K562 (cell line): ENCODE measurements around the gene PANK2. TPM values are rescaled to one million over a fixed set of nuclear protein-coding genes. Genes with fewer than 3 reads are reported as not detected.

Source experiments
- ATAC-seq: fragments of 200-7000 bp; cut with Tn5 transposase; 3 replicates; pipeline ENCODE4 v1.9.1; 2020; ENCODE audit warnings: moderate library complexity
- BruUV-seq: library from RNA; stranded (reverse); fragments of 400-500 nt; replicated peaks from 2 replicates; lab custom pipeline; 2021; lab: Mats Ljungman, UMichigan
- CTCF ChIA-PET: fragments of 300-600 bp; formaldehyde crosslinking; extraction: SDS; loops from one replicate; lab custom pipeline; 2021; ENCODE audit warnings: low intra/inter-chr PET ratio; lab: Yijun Ruan, JAX
- POLR2A ChIA-PET: fragments of 300-600, 350-650 bp; sonication (Branson Sonifier 250); formaldehyde crosslinking; extraction: SDS; loops from one replicate; lab custom pipeline; 2021; ENCODE audit warnings: antibody characterized with exemption, inconsistent platforms; lab: Yijun Ruan, JAX
- DNase-seq, 4 experiments: peaks; one replicate each; pipeline versions ENCODE4 v3.0.0 to v3.0.0-alpha.2; 2011 to 2018; ENCODE audit warnings: low spot score in 3 of 4, mixed read lengths in 3 of 4; ENCODE audit errors: extremely low read depth in 1 of 4
- FAIRE-seq: peaks from 2 replicates; lab custom pipeline; 2011; peaks lifted over from hg19 to GRCh38; lab: Jason Lieb, UNC
- H2AFZ ChIP-seq: 2 replicates; pipeline ENCODE4 v1.6.0; 2011; ENCODE audit warnings: low read depth, low read length, control low read depth, inconsistent platforms
- H3K27ac ChIP-seq: fragments of 200-600 bp; 3 replicates; pipeline ENCODE4 v1.8.0; 2011; ENCODE audit warnings: low read depth, mild to moderate bottlenecking, control low read depth, inconsistent platforms, low read length, moderate library complexity, mixed read lengths; ENCODE audit errors: extremely low read depth
- H3K27me3 ChIP-seq, 2 experiments: fragments of 300-600 bp in 1 of 2; 2 replicates in 1 of 2; 3 replicates in 1 of 2; pipeline versions ENCODE4 v1.6.0 to v1.8.0; 2011; ENCODE audit warnings: inconsistent platforms in 2 of 2, low read length in 2 of 2, mild to moderate bottlenecking in 1 of 2, mixed read lengths in 1 of 2, moderate library complexity in 1 of 2; ENCODE audit not compliant: control insufficient read depth in 2 of 2, insufficient read depth in 2 of 2
- H3K36me3 ChIP-seq: fragments of 300-600 bp; 3 replicates; pipeline ENCODE4 v1.8.0; 2011; ENCODE audit warnings: mild to moderate bottlenecking, low read length, inconsistent platforms; ENCODE audit not compliant: control insufficient read depth, insufficient read depth
- H3K4me1 ChIP-seq, 2 experiments: fragments of 200-600 bp in 1 of 2; replicated peaks in 1 of 2; 2 replicates in 1 of 2; 3 replicates in 1 of 2; pipeline versions ENCODE4 v1.5.1 to v1.8.0; 2011; ENCODE audit warnings: inconsistent platforms in 2 of 2, low read length in 2 of 2, mild to moderate bottlenecking in 1 of 2, mixed read lengths in 1 of 2, moderate library complexity in 1 of 2; ENCODE audit not compliant: control insufficient read depth in 2 of 2, insufficient read depth in 2 of 2
- H3K4me2 ChIP-seq: 2 replicates; pipeline ENCODE4 v1.6.1; 2011; ENCODE audit warnings: low read length, control low read depth, inconsistent platforms, mixed read lengths; ENCODE audit not compliant: insufficient read depth
- H3K4me3 ChIP-seq: fragments of 200-600 bp; sonication (generic), shearing (Covaris generic); 2 replicates; pipeline ENCODE4 v1.5.1; 2016; ENCODE audit warnings: control low read depth, inconsistent platforms
- H3K79me2 ChIP-seq: fragments of 200-600 bp; 3 replicates; pipeline ENCODE4 v1.8.0; 2011; ENCODE audit warnings: low read length, inconsistent platforms; ENCODE audit not compliant: control insufficient read depth, insufficient read depth
- H3K9ac ChIP-seq, 2 experiments: 2 replicates each; pipeline versions ENCODE4 v1.6.0 to v1.6.1; 2011; ENCODE audit warnings: low read depth in 2 of 2, low read length in 2 of 2, control low read depth in 1 of 2, inconsistent platforms in 1 of 2, mild to moderate bottlenecking in 1 of 2, mixed read lengths in 1 of 2; ENCODE audit not compliant: insufficient read depth in 1 of 2
- H3K9me1 ChIP-seq: one replicate; pipeline ENCODE4 v1.6.0; 2011; ENCODE audit warnings: inconsistent platforms, mild to moderate bottlenecking, low read length, moderate library complexity; ENCODE audit not compliant: control insufficient read depth, insufficient read depth
- H3K9me3 ChIP-seq: replicated peaks from 2 replicates; pipeline ENCODE4 v1.5.1; 2011; ENCODE audit warnings: low read depth, low read length, inconsistent platforms; ENCODE audit not compliant: control insufficient read depth, insufficient read depth
- H4K20me1 ChIP-seq: replicated peaks from 2 replicates; pipeline ENCODE4 v1.6.1; 2011; ENCODE audit warnings: low read length, inconsistent platforms, mixed read lengths; ENCODE audit not compliant: control insufficient read depth, insufficient read depth
- E2F4 ChIP-seq: sonication (generic); formaldehyde crosslinking; IDR thresholded peaks from 2 replicates; pipeline ENCODE4 v1.8.0; 2022; ENCODE audit warnings: mild to moderate bottlenecking, low read depth, missing genetic modification reagents
- FUS ChIP-seq: fragments of 200-400 bp; formaldehyde crosslinking; optimal IDR thresholded peaks from 2 replicates; pipeline ENCODE3; 2017; ENCODE audit warnings: low read depth, low read length
- GATAD2A ChIP-seq: fragments of 450-650 bp; IDR thresholded peaks from 2 replicates; pipeline ENCODE4 v1.6.1; 2017
- HBP1 ChIP-seq: fragments of 450-650 bp; formaldehyde crosslinking; IDR thresholded peaks from 2 replicates; pipeline ENCODE4 v1.4.0; 2022; ENCODE audit warnings: missing genetic modification characterization
- KAT8 ChIP-seq: fragments of 450-650 bp; IDR thresholded peaks from 2 replicates; pipeline ENCODE4 v1.6.1; 2016; ENCODE audit warnings: low read depth, mild to moderate bottlenecking
- MTA2 ChIP-seq: fragments of 450-650 bp; IDR thresholded peaks from 2 replicates; pipeline ENCODE4 v1.6.1; 2016; ENCODE audit warnings: low read depth
- MXD1 ChIP-seq: fragments of 250-450 bp; sonication (Bioruptor Pico); IDR thresholded peaks from 2 replicates; pipeline ENCODE4 v1.8.0; 2021; ENCODE audit warnings: borderline replicate concordance, mild to moderate bottlenecking, moderate library complexity; ENCODE audit not compliant: poor library complexity, severe bottlenecking
- SMAD1 ChIP-seq: fragments of 150-350 bp; IDR thresholded peaks from 2 replicates; pipeline ENCODE4 v1.6.1; 2014; ENCODE audit warnings: low read length, low read depth; ENCODE audit not compliant: partially characterized antibody
- THRB ChIP-seq: fragments of 450-650 bp; formaldehyde crosslinking; conservative IDR thresholded peaks from 2 replicates; pipeline ENCODE4 v1.4.0; 2022; ENCODE audit warnings: mild to moderate bottlenecking, missing genetic modification characterization
- ZBTB33 ChIP-seq: sonication (generic); formaldehyde crosslinking; IDR thresholded peaks from 2 replicates; pipeline ENCODE4 v1.8.1; 2023; ENCODE audit warnings: mild to moderate bottlenecking, missing genetic modification reagents
- WGBS: fragments of 100-300 bp; shearing (Covaris generic); methylation state at CpG from one replicate; pipeline ENCODE4 v1.1.6; 2016; ENCODE audit warnings: low coverage, mixed read lengths; ENCODE audit not compliant: insufficient coverage; ENCODE audit errors: missing lambda C conversion rate; 5-methylcytosine and 5-hydroxymethylcytosine counted together
- in situ Hi-C: fragments of 300-500 bp; cut with MboI; formaldehyde crosslinking; loops from 4 replicates; pipeline ENCODE4 v1.15.0; 2018; ENCODE audit warnings: inconsistent platforms, mixed read lengths
- intact Hi-C: fragments of 100-400 bp; cut with micrococcal nuclease; formaldehyde crosslinking; loops from 2 replicates; pipeline ENCODE4 v1.14.2; 2022
- polyA plus RNA-seq, 8 experiments: library from polyadenylated mRNA; depleted of rRNA in 4 of 8; stranded (reverse) in 5 of 8; unstranded in 3 of 8; fragments of >200 nt; fragmentation: Nextera tagmentation in 2 of 8; fragmentation: Illumina TruSeq in 1 of 8; extraction: Ambion mirVana in 2 of 8; extraction: Trizol in 1 of 8; gene quantifications; 2 replicates each; pipeline versions ENCODE4 v1.2.1 to v1.2.3, GENCODE V29; 2011 to 2014; ENCODE audit warnings: inconsistent platforms in 1 of 8, missing spikeins in 1 of 8
- total RNA-seq, 7 experiments: library from RNA; depleted of rRNA in 6 of 7; stranded (reverse); fragments of >200 nt in 6 of 7; fragmentation: Illumina TruSeq in 2 of 7; extraction: Trizol in 2 of 7; gene quantifications; 2 replicates each; pipeline versions ENCODE4 v1.2.1 to v1.2.3, GENCODE V29; 2011 to 2021; ENCODE audit warnings: low replicate concordance in 1 of 7

PANK2 gene
- total and polyA plus RNA-seq, 9 of the 15 experiments (the other 6 are each of a cell fraction or from before 2014, with no cell fraction given) = 14.9 to 43.5 (median 31.4) TPM

- ATAC-seq = no peak
- FAIRE-seq = no peak
- peaks cover 57% of the 10 kb centered on the region; the same call in 2 of the 3 replicates for H3K36me3 ChIP-seq
- no peak overlapping the region for H3K4me2 ChIP-seq
- peaks cover 67% of the 10 kb centered on the region for H3K79me2 ChIP-seq
- no peaks in the 10 kb centered on the region; the same call in 1 of the 2 replicates for H4K20me1 ChIP-seq
- no peak overlapping the region for H3K9ac ChIP-seq
- 95% methylated on average over 3 of the region's 3 CpGs for WGBS
- BruUV-seq = no TSS peak
- H3K27me3 ChIP-seq = no peaks in the 10 kb centered on the region
- intact Hi-C loops = no loop called here
- no peaks in the 10 kb centered on the region for H3K9me1 ChIP-seq
- H3K4me3 ChIP-seq = no peak overlapping the region
- H3K4me1 ChIP-seq = no peaks in the 10 kb centered on the region
- TF ChIP-seq E2F4 (CRISPR knock-in tag) = no peak
- TF ChIP-seq SMAD1 = no peak
- no peak for TF ChIP-seq ZBTB33
- no peak for TF ChIP-seq GATAD2A
- no peak for TF ChIP-seq MXD1 (CRISPR knock-in tag)
- no peak for TF ChIP-seq FUS
- no peak for TF ChIP-seq HBP1
- TF ChIP-seq KAT8 = no peak
- TF ChIP-seq MTA2 = no peak
- TF ChIP-seq THRB (CRISPR knock-in tag) = no peak
- H3K27ac ChIP-seq = no peak overlapping the region
- POLR2A ChIA-PET = no interaction called here
- no peaks in the 10 kb centered on the region for H3K9me3 ChIP-seq
- in situ Hi-C loops = no loop called here
- CTCF ChIA-PET = no interaction called here
- DNase-seq = no peak
- H2AFZ ChIP-seq = no peak overlapping the region
These were observed 75.5 kb downstream of the PANK2 start for GRCh38 chr20:3964719-3965118.
